A673 (cell line): ENCODE measurements around the gene RGS14. TPM values are rescaled to one million over a fixed set of nuclear protein-coding genes. Genes with fewer than 3 reads are reported as not detected.
"Not testable (repeated sequence)": the region's sequence is repeated elsewhere in the genome, so short reads cannot be mapped to it uniquely, and the experiment has no call there.

Experiments
- BruUV-seq: library from RNA; stranded (reverse); fragments of 400-500 nt; replicated peaks from 2 replicates; lab custom pipeline; 2021; lab: Mats Ljungman, UMichigan
- CTCF ChIA-PET: fragments of 300-600 bp; sonication (Branson Sonifier 250); formaldehyde crosslinking; loops from one replicate; lab custom pipeline; 2022; ENCODE audit warnings: antibody characterized with exemption; lab: Charles Lee
- POLR2A ChIA-PET: fragments of 300-600 bp; sonication (Branson Sonifier 250); formaldehyde crosslinking; loops from one replicate; lab custom pipeline; 2022; ENCODE audit warnings: antibody characterized with exemption; ENCODE audit not compliant: low non-redundant PET; lab: Charles Lee
- DNase-seq: peaks from one replicate; pipeline ENCODE4 v3.0.0-alpha.2; 2015; ENCODE audit warnings: low spot score
- H3K27ac ChIP-seq: fragments of 200-600 bp; sonication (generic); 2 replicates; pipeline ENCODE4 v1.5.1; 2016; ENCODE audit warnings: mixed run types, low read depth, mild to moderate bottlenecking, mixed read lengths, antibody characterized with exemption, low read length; ENCODE audit not compliant: poor library complexity, severe bottlenecking
- H3K27me3 ChIP-seq: fragments of 200-600 bp; sonication (generic); replicated peaks from 2 replicates; pipeline ENCODE4 v1.6.1; 2017; ENCODE audit warnings: mixed run types, low read depth, mild to moderate bottlenecking, mixed read lengths, antibody characterized with exemption, low read length; ENCODE audit not compliant: insufficient read depth, poor library complexity
- H3K36me3 ChIP-seq: fragments of 200-600 bp; sonication (generic); 2 replicates; pipeline ENCODE4 v1.6.1; 2016; ENCODE audit warnings: mixed run types, mild to moderate bottlenecking, mixed read lengths, antibody characterized with exemption, low read length; ENCODE audit not compliant: insufficient read depth, poor library complexity, severe bottlenecking
- H3K4me1 ChIP-seq: fragments of 200-600 bp; sonication (generic); 2 replicates; pipeline ENCODE4 v1.6.1; 2017; ENCODE audit warnings: mixed run types, mild to moderate bottlenecking, mixed read lengths, antibody characterized with exemption, low read length; ENCODE audit not compliant: insufficient read depth, poor library complexity, severe bottlenecking
- H3K4me3 ChIP-seq: fragments of 200-600 bp; sonication (generic); 2 replicates; pipeline ENCODE4 v1.5.1; 2016; ENCODE audit warnings: low read depth, mixed run types, mild to moderate bottlenecking, mixed read lengths, low read length; ENCODE audit not compliant: poor library complexity, severe bottlenecking
- H3K9me3 ChIP-seq: fragments of 200-600 bp; sonication (generic); 2 replicates; pipeline ENCODE4 v1.6.1; 2016; ENCODE audit warnings: mixed run types, low read depth, mild to moderate bottlenecking, mixed read lengths, antibody characterized with exemption, low read length; ENCODE audit not compliant: poor library complexity, severe bottlenecking
- EZH2 ChIP-seq: fragments of 200-600 bp; sonication (generic); IDR thresholded peaks from 2 replicates; pipeline ENCODE4 v1.6.1; 2017; ENCODE audit warnings: borderline replicate concordance, low read depth, mild to moderate bottlenecking, mixed read lengths, antibody characterized with exemption, low read length; ENCODE audit not compliant: poor library complexity, severe bottlenecking
- intact Hi-C: fragments of 100-400 bp; cut with micrococcal nuclease; formaldehyde crosslinking; loops from one replicate; pipeline ENCODE4 v1.10.0; 2022; ENCODE audit not compliant: unreplicated experiment
- total RNA-seq: library from RNA; stranded (reverse); gene quantifications from 2 replicates; pipeline ENCODE4 v1.2.3, GENCODE V29; 2021
- TF ChIP-seq, protein P1 (sequence below): fragments of 300-800, 200-600 bp; sonication (generic); conservative IDR thresholded peaks from 2 replicates; pipeline ENCODE4 v1.5.1; 2017; ENCODE audit warnings: low read depth, mild to moderate bottlenecking, antibody characterized with exemption, low read length, moderate library complexity, mixed read lengths

Gene RGS14
- total RNA-seq, 1 experiment from 2014 or later = 3.1 TPM

GRCh38 chr5:177359860-177360259 is 2.1 kb downstream of the RGS14 start:
- CTCF ChIA-PET = no interaction called here
- no peak for TF ChIP-seq EZH2
- TF ChIP-seq, protein P1, sequence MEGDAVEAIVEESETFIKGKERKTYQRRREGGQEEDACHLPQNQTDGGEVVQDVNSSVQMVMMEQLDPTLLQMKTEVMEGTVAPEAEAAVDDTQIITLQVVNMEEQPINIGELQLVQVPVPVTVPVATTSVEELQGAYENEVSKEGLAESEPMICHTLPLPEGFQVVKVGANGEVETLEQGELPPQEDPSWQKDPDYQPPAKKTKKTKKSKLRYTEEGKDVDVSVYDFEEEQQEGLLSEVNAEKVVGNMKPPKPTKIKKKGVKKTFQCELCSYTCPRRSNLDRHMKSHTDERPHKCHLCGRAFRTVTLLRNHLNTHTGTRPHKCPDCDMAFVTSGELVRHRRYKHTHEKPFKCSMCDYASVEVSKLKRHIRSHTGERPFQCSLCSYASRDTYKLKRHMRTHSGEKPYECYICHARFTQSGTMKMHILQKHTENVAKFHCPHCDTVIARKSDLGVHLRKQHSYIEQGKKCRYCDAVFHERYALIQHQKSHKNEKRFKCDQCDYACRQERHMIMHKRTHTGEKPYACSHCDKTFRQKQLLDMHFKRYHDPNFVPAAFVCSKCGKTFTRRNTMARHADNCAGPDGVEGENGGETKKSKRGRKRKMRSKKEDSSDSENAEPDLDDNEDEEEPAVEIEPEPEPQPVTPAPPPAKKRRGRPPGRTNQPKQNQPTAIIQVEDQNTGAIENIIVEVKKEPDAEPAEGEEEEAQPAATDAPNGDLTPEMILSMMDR = no peak
- Histone ChIP-seq H3K9me3 (no peaks in the 10 kb centered on the region), H3K27me3 (no peaks in the 10 kb centered on the region), H3K27ac (no peak overlapping the region), H3K4me1 (peaks cover 6% of the 10 kb centered on the region), H3K4me3 (no peak overlapping the region), H3K36me3 (no peaks in the 10 kb centered on the region)
- DNase-seq = no peak
- POLR2A ChIA-PET = no interaction called here
- no TSS peak for BruUV-seq
- intact Hi-C loops = no loop called here

GRCh38 chr5:177360740-177361139 is 3.0 kb downstream of the RGS14 start:
- H3K27ac ChIP-seq, H3K9me3 ChIP-seq, H3K4me3 ChIP-seq, intact Hi-C loops, CTCF ChIA-PET, H3K36me3 ChIP-seq, H3K4me1 ChIP-seq, H3K27me3 ChIP-seq, POLR2A ChIA-PET, DNase-seq, BruUV-seq: not testable (repeated sequence)

DNA sequence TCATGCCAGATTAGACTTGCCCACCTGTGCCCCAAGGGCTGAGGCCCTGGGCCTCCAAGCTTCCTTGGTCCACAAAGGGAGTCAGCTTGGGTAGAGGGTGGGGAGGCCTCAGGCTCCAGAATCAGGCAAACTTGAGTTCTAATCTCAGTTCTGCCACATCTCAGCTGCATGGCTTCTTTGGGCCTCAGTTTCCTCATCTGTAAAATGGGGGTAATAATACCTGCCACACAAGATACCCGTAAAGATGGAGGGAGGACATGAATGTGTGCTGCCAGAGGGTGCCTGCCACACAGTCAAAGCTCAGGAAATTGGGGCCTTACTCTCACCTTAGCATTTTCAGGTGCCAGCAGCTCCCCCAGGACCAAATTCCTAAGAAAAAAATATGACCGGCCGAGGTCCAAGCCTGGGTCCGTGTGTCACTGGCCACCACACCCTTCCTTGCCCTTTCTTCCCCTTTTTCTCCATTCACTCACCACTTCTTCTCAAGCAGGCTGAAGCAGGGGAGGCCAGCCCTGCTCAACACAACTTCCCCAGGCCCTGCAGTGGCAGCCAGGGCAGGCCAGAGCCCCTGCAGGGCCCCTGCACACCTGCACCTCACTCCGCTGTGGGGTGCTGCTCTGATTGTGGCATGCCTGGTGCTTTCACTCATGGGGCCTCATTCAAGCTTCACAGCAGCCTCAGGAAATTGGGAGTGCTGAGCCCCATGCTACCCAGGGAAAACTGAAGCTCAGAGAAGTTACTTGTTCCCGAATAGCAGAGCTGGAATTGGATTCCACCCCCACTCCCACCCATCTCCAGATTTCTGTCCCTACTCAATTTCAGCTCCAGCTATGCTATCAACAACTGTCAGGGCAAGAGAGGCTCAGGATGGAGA is 3.9 kb downstream of the RGS14 start:
- CTCF ChIA-PET = no interaction called here
- no peak overlapping the region for H3K27ac ChIP-seq
- H3K36me3 ChIP-seq = no peaks in the 10 kb centered on the region
- H3K27me3 ChIP-seq = no peaks in the 10 kb centered on the region
- POLR2A ChIA-PET = no interaction called here
- DNase-seq = no peak
- BruUV-seq = no TSS peak
- intact Hi-C loops = no loop called here
- H3K4me1 ChIP-seq = peaks cover 9% of the 10 kb centered on the region
- TF ChIP-seq, protein P1 = no peak
- no peak for TF ChIP-seq EZH2
- H3K9me3 ChIP-seq = no peaks in the 10 kb centered on the region
- no peak overlapping the region for H3K4me3 ChIP-seq

DNA sequence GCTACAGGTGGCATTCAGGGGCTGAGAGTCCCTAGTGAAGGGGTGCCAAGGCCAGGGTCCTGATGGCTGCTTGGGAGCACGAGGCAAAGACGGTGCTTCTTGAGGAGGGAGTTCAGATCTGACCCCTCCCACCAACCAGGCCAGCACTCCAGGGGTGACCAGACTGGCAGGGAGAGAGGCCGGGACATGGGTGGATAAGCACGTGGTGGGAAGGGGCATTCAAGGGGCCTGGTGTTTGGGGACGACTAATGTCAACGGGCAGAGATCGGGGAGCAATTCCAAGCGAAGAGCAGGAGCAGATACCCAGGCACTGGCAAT is 4.5 kb downstream of the RGS14 start:
- TF ChIP-seq EZH2 = no peak
- DNase-seq = no peak

More for the DNA sequence above, 4.5 kb downstream of the RGS14 start:
- intact Hi-C loops = no loop called here
- Histone ChIP-seq H3K4me1 (peaks cover 15% of the 10 kb centered on the region), H3K4me3 (no peak overlapping the region), H3K27me3 (no peaks in the 10 kb centered on the region), H3K36me3 (no peaks in the 10 kb centered on the region), H3K27ac (no peak overlapping the region), H3K9me3 (no peaks in the 10 kb centered on the region)
- no TSS peak for BruUV-seq
- ChIA-PET CTCF (no interaction called here), POLR2A (no interaction called here)
